Caco-2 (cell line): Measurements from ENCODE around the gene RAET1L. TPM values are rescaled to one million over a fixed set of nuclear protein-coding genes. Genes with fewer than 3 reads are reported as not detected.
"Not testable (repeated sequence)": the region's sequence is repeated elsewhere in the genome, so short reads cannot be mapped to it uniquely, and the experiment has no call there.

ENCODE experiments used
- BruUV-seq: library from RNA; stranded (reverse); fragments of 400-500 nt; replicated peaks from 2 replicates; lab custom pipeline; 2021; lab: Mats Ljungman, UMichigan
- CTCF ChIA-PET: fragments of 300-600 bp; sonication (Branson Sonifier 250); formaldehyde crosslinking; loops from one replicate; lab custom pipeline; 2022; ENCODE audit warnings: antibody characterized with exemption; lab: Charles Lee
- POLR2A ChIA-PET: fragments of 300-600 bp; sonication (Branson Sonifier 250); formaldehyde crosslinking; loops from one replicate; lab custom pipeline; 2022; ENCODE audit warnings: antibody characterized with exemption; lab: Charles Lee
- DNase-seq, 2 experiments: peaks; one replicate each; pipeline versions ENCODE4 v3.0.0 to v3.0.0-alpha.2; 2020 to 2022
- H3K27me3 ChIP-seq: replicated peaks from 2 replicates; pipeline ENCODE4 v1.6.0; 2011; ENCODE audit warnings: low read length; ENCODE audit not compliant: control insufficient read depth, insufficient read depth
- H3K36me3 ChIP-seq: 2 replicates; pipeline ENCODE4 v1.5.1; 2011; ENCODE audit warnings: low read length; ENCODE audit not compliant: control insufficient read depth, insufficient read depth
- H3K4me1 ChIP-seq: fragments of 250-450 bp; sonication (Bioruptor Pico); 2 replicates; pipeline ENCODE4 v1.5.1; 2020; ENCODE audit warnings: mild to moderate bottlenecking
- H3K4me3 ChIP-seq: 2 replicates; pipeline ENCODE4 v1.5.1; 2011; ENCODE audit warnings: low read depth, mild to moderate bottlenecking, control low read depth, low read length
- H3K9me3 ChIP-seq: fragments of 250-450 bp; sonication (Bioruptor Pico); 2 replicates; pipeline ENCODE4 v1.5.1; 2020; ENCODE audit warnings: mild to moderate bottlenecking, moderate library complexity
- H3K27ac Mint-ChIP-seq: one replicate; pipeline ENCODE4 v1.8.0; 2022; ENCODE audit warnings: mixed read lengths; ENCODE audit not compliant: unreplicated experiment
- H3K27me3 Mint-ChIP-seq: one replicate; pipeline ENCODE4 v1.8.0; 2022; ENCODE audit warnings: mixed read lengths; ENCODE audit not compliant: insufficient read depth, unreplicated experiment
- H3K36me3 Mint-ChIP-seq: one replicate; pipeline ENCODE4 v1.8.0; 2022; ENCODE audit warnings: mild to moderate bottlenecking, mixed read lengths; ENCODE audit not compliant: insufficient read depth, unreplicated experiment
- H3K4me1 Mint-ChIP-seq: one replicate; pipeline ENCODE4 v1.8.0; 2022; ENCODE audit warnings: low read depth, mixed read lengths; ENCODE audit not compliant: unreplicated experiment
- H3K4me3 Mint-ChIP-seq: one replicate; pipeline ENCODE4 v1.8.0; 2022; ENCODE audit warnings: mild to moderate bottlenecking, moderate library complexity, mixed read lengths; ENCODE audit not compliant: unreplicated experiment
- H3K9me3 Mint-ChIP-seq: one replicate; pipeline ENCODE4 v1.8.0; 2022; ENCODE audit warnings: mixed read lengths; ENCODE audit not compliant: unreplicated experiment
- CTCF ChIP-seq, 2 experiments: fragments of 200-600 bp in 1 of 2; IDR thresholded peaks; 1 replicate in 1 of 2; 2 replicates in 1 of 2; pipeline versions ENCODE4 v1.5.1 to v1.8.0; 2011 to 2022; ENCODE audit warnings: antibody characterized with exemption in 1 of 2, control low read depth in 1 of 2, inconsistent platforms in 1 of 2, low read depth in 1 of 2, low read length in 1 of 2, mild to moderate bottlenecking in 1 of 2, moderate library complexity in 1 of 2; ENCODE audit not compliant: insufficient read depth in 1 of 2, severe bottlenecking in 1 of 2, unreplicated experiment in 1 of 2
- intact Hi-C: fragments of 100-400 bp; cut with micrococcal nuclease; formaldehyde crosslinking; loops from one replicate; pipeline ENCODE4 v1.10.0; 2022; ENCODE audit not compliant: unreplicated experiment
- total RNA-seq: library from RNA; stranded (reverse); gene quantifications from 2 replicates; pipeline ENCODE4 v1.2.3, GENCODE V29; 2022

Gene RAET1L
- total RNA-seq, 1 experiment from 2014 or later, result not detected

DNA sequence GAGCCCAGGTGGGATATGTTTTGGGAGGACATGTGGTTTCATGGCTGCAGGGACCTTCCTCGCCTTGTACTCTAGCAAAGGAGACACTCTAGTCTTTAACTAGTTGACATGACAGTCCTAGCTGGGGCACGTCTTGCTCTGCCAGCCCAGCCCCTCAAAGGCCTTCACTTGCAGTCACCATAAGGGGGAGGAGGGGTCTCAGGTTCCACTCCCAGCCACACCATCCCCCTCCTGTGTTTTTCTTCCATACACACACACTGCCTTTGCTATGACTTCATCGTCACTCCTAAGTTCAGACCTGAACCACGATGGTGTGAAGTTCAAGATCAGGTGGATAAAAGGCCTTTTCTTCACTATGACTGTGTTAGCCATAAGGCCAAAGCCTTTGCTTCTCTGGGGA, 48.1 kb downstream of the RAET1L start:
- Mint-ChIP-seq H3K36me3 (no peaks in the 10 kb centered on the region), H3K27ac (no peak overlapping the region), H3K4me3 (no peak overlapping the region), H3K27me3 (peaks cover 13% of the 10 kb centered on the region), H3K4me1 (no peaks in the 10 kb centered on the region), H3K9me3 (no peaks in the 10 kb centered on the region)
- Histone ChIP-seq H3K36me3 (no peaks in the 10 kb centered on the region), H3K27me3 (no peaks in the 10 kb centered on the region; the same call in 1 of the 2 replicates), H3K4me1 (no peaks in the 10 kb centered on the region), H3K4me3 (no peak overlapping the region), H3K9me3 (no peaks in the 10 kb centered on the region)
- DNase-seq, result no peak
- CTCF ChIA-PET, result no interaction called here
- intact Hi-C loops, result no loop called here
- POLR2A ChIA-PET, result no interaction called here
- no TSS peak for BruUV-seq
- TF ChIP-seq CTCF (IDR thresholded peaks at IDR 0.05; ENCODE audit: insufficient read depth in 1 of 2, low read depth in 1 of 2, low read length in 1 of 2, severe bottlenecking in 1 of 2, unreplicated experiment in 1 of 2), result no peak

GRCh38 chr6:149975400-149975799, 49.9 kb downstream of the RAET1L start:
- no peak for TF ChIP-seq CTCF (IDR thresholded peaks at IDR 0.05; ENCODE audit: insufficient read depth in 1 of 2, low read depth in 1 of 2, low read length in 1 of 2, severe bottlenecking in 1 of 2, unreplicated experiment in 1 of 2)
- intact Hi-C loops, result no loop called here
- H3K9me3 ChIP-seq, result no peaks in the 10 kb centered on the region
- Mint-ChIP-seq H3K27ac (no peak overlapping the region), H3K36me3 (no peaks in the 10 kb centered on the region), H3K4me3 (no peak overlapping the region), H3K27me3 (peaks cover 13% of the 10 kb centered on the region), H3K9me3 (no peaks in the 10 kb centered on the region), H3K4me1 (no peaks in the 10 kb centered on the region)
- ChIA-PET CTCF (no interaction called here), POLR2A (no interaction called here)
- no TSS peak for BruUV-seq
- H3K27me3 ChIP-seq, result no peaks in the 10 kb centered on the region; the same call in 1 of the 2 replicates
- no peaks in the 10 kb centered on the region for H3K36me3 ChIP-seq
- no peak for DNase-seq
- no peaks in the 10 kb centered on the region for H3K4me1 ChIP-seq
- no peak overlapping the region for H3K4me3 ChIP-seq

DNA sequence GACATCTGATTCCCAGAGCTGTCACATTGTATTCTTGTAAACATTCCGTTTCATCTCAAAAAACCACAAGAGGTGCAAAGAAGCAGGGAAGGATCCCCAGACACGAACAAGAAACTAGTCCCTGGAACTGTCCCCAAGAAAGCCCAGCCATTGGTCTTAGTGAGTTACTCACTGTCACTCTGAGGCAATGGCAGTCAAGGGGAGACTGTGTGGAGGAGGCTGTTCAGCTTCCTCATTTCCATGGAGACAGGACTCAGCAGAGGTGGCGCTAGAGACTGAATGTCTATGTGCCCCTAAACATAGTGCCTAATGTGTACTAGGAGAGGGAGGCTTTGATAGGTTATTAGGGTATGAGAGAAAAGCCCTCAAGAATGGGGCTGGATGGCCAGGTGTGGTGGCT, 50.5 kb downstream of the RAET1L start:
- no peaks in the 10 kb centered on the region for H3K36me3 ChIP-seq
- ChIA-PET CTCF (no interaction called here), POLR2A (no interaction called here)
- Mint-ChIP-seq H3K4me1 (no peaks in the 10 kb centered on the region), H3K27me3 (peaks cover 13% of the 10 kb centered on the region), H3K36me3 (no peaks in the 10 kb centered on the region), H3K9me3 (no peaks in the 10 kb centered on the region), H3K4me3 (no peak overlapping the region), H3K27ac (no peak overlapping the region)
- TF ChIP-seq CTCF (IDR thresholded peaks at IDR 0.05; ENCODE audit: insufficient read depth in 1 of 2, low read depth in 1 of 2, low read length in 1 of 2, severe bottlenecking in 1 of 2, unreplicated experiment in 1 of 2), result no peak
- no peaks in the 10 kb centered on the region for H3K9me3 ChIP-seq
- BruUV-seq, result no TSS peak
- H3K4me3 ChIP-seq, result no peak overlapping the region
- DNase-seq, result no peak
- intact Hi-C loops, result no loop called here
- H3K4me1 ChIP-seq, result no peaks in the 10 kb centered on the region
- no peaks in the 10 kb centered on the region; the same call in 1 of the 2 replicates for H3K27me3 ChIP-seq

DNA sequence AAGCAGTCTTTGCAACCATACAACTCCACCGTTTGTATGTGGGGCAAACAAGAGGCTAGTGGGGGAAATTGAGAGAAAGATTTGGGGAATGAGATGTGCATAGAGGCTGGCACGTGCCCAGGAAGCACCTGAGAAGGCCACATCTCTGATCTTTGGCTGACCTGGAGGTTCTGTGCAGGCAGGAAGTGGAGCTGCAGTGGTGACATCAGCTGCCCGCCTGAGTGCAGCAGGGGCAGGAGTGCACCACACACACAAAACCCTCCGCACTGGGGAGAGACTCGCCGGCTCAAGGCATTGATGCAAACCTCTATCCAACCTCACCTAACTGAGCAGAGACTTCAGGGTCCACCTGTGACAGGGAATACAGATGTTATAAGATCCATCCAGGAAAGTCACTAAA, 50.9 kb downstream of the RAET1L start:
- H3K4me1 Mint-ChIP-seq, H3K36me3 Mint-ChIP-seq, DNase-seq, H3K27ac Mint-ChIP-seq, H3K9me3 ChIP-seq, BruUV-seq, H3K4me3 ChIP-seq, H3K9me3 Mint-ChIP-seq, intact Hi-C loops, POLR2A ChIA-PET, H3K4me3 Mint-ChIP-seq, H3K27me3 ChIP-seq, H3K4me1 ChIP-seq, H3K36me3 ChIP-seq: not testable (repeated sequence)
- CTCF ChIA-PET, result interaction anchor here (0.7 kb wide), 1 partner anchor 11 kb away, joined by 3 read pairs; the partner anchor contains the start of gene ULBP1
- H3K27me3 Mint-ChIP-seq, result peaks cover 13% of the 10 kb centered on the region
